ENCODE measurements around the gene FMNL3.

FMNL3 gene

GRCh38 chr12:49655595-49656236 is 51.5 kb downstream of the FMNL3 start:
- DNase-seq (ENCODE audit: low spot score): no peak
- ChIA-PET POLR2A (ENCODE audit: low non-redundant PET) (interaction anchor here (0.6 kb wide), 1 partner anchor 56 kb away, joined by 4 read pairs; no protein-coding TSS in a partner anchor), CTCF (interaction anchor here (1.2 kb wide), 1 partner anchor 25 kb away, joined by 3 read pairs; no protein-coding TSS in a partner anchor)
- TF ChIP-seq CTCF (conservative IDR thresholded peaks at IDR 0.05; ENCODE audit: low read depth): no peak
- no peak overlapping the region for H3K27ac ChIP-seq

- H3K27ac ChIP-seq: no peak overlapping the region
- no peak for DNase-seq (ENCODE audit: low spot score)
- CTCF ChIA-PET: interaction anchor here (0.7 kb wide), 1 partner anchor 32 kb away, joined by 3 read pairs; the partner anchor contains the start of gene PRPF40B
- no peak for TF ChIP-seq CTCF (conservative IDR thresholded peaks at IDR 0.05; ENCODE audit: low read depth)
- POLR2A ChIA-PET (ENCODE audit: low non-redundant PET): no interaction called here
These were observed 52.5 kb downstream of the FMNL3 start for GRCh38 chr12:49654715-49655114.

DNA sequence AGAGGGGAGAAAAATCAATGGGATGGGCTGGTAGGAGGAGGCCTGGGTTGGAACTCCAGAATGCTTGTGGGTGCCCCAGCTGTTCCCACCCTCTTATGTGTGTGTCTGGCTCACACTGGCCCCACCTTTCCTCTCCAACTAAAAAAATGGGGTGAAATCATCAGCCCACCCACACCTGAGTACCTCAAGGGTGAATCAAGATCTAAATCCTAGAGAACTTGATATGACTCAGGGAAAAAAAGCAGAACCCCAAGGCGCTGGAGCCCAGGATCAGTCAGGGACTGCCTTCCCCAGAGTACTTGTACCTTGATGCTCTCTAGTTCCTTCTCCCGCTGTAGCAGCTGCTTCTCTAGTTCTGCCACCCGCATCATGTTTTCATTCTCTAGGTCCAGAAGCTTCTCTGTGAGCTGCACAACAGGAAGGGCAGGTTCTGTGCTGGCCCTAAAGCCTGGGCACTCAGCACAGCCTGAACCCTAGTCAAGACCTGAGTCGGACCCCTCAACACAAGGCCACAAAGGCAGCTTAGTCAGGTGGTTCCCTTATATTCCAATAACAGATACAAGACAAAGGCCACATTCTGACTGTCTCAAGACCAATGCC is 54.2 kb downstream of the FMNL3 start:
- ChIA-PET POLR2A (ENCODE audit: low non-redundant PET) (no interaction called here), CTCF (no interaction called here)
- no peak for DNase-seq (ENCODE audit: low spot score)
- TF ChIP-seq CTCF (conservative IDR thresholded peaks at IDR 0.05; ENCODE audit: low read depth): no peak
- H3K27ac ChIP-seq: no peak overlapping the region

GRCh38 chr12:49651855-49652254 is 55.4 kb downstream of the FMNL3 start:
- TF ChIP-seq CTCF (conservative IDR thresholded peaks at IDR 0.05; ENCODE audit: low read depth): no peak
- no peak overlapping the region for H3K27ac ChIP-seq
- ChIA-PET POLR2A (ENCODE audit: low non-redundant PET) (no interaction called here), CTCF (no interaction called here)
- no peak for DNase-seq (ENCODE audit: low spot score)

GRCh38 chr12:49649892-49650291 is 57.3 kb downstream of the FMNL3 start:
- ChIA-PET POLR2A (ENCODE audit: low non-redundant PET) (no interaction called here), CTCF (no interaction called here)

DNA sequence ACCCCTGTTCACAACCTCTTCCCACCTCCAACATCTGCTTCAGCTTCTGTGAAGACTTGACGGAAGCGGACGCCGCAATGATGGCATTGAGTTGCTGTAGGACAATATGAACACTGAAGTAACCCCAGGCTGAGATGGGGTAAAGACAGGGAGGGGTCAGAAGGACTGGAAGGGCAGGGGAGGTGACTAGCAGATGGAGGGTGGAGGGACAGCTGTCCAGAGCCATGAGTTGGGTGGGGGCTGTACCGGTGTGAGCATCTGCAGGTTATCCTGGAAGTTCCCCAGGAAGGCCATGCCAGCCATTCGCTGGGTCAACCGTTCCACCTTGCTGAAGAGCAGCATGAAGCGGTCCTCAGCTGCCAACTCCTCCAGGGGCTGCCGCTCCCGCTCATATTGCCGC is 57.8 kb downstream of the FMNL3 start:
- TF ChIP-seq CTCF (conservative IDR thresholded peaks at IDR 0.05; ENCODE audit: low read depth): no peak
- peak overlapping the region; percentile 45; the same call in 1 of the 2 replicates for H3K27ac ChIP-seq
- DNase-seq (ENCODE audit: low spot score): no peak
- ChIA-PET POLR2A (ENCODE audit: low non-redundant PET) (no interaction called here), CTCF (no interaction called here)

More at GRCh38 chr12:49649892-49650291, 57.3 kb downstream of the FMNL3 start:
- DNase-seq (ENCODE audit: low spot score): no peak
- TF ChIP-seq CTCF (conservative IDR thresholded peaks at IDR 0.05; ENCODE audit: low read depth): no peak
- H3K27ac ChIP-seq: no peak overlapping the region

Data from RWPE1 (cell line).